Loucy (cell line): ENCODE measurements around the gene FLCN.

Source experiments
- CTCF ChIP-seq: fragments of 200-600 bp; sonication (generic); conservative IDR thresholded peaks from 2 replicates; pipeline ENCODE4 v1.5.1; 2014; ENCODE audit warnings: mild to moderate bottlenecking, antibody characterized with exemption, low read length
- EZH2phosphoT487 ChIP-seq: fragments of 200-600 bp; IDR thresholded peaks from 2 replicates; pipeline ENCODE4 v1.6.1; 2018; ENCODE audit warnings: antibody characterized with exemption, mild to moderate bottlenecking, moderate library complexity, borderline replicate concordance

- TF ChIP-seq CTCF, result no peak
- TF ChIP-seq EZH2phosphoT487, result no peak
Observed at GRCh38 chr17:17173921-17174320, 63.0 kb downstream of the FLCN start.
